GM08714 (cell line): ENCODE results near the gene ITIH5.

ENCODE experiments used
- H3K4me3 ChIP-seq: fragments of 200-500 bp; sonication (Bioruptor generic); 2 replicates; pipeline ENCODE4 v1.5.1; 2014; ENCODE audit warnings: mild to moderate bottlenecking, low read length, inconsistent platforms
- ZNF274 ChIP-seq: IDR thresholded peaks from 2 replicates; pipeline ENCODE4 v1.6.1; 2012; ENCODE audit warnings: mild to moderate bottlenecking, low read depth, low read length

ITIH5 gene

GRCh38 chr10:7525314-7526016 is 141.3 kb downstream of the ITIH5 start:
- no peak for TF ChIP-seq ZNF274
- H3K4me3 ChIP-seq: no peak overlapping the region

GRCh38 chr10:7523656-7524055 is 143.1 kb downstream of the ITIH5 start:
- TF ChIP-seq ZNF274: no peak
- H3K4me3 ChIP-seq: no peak overlapping the region

GRCh38 chr10:7520507-7521485 is 146.0 kb downstream of the ITIH5 start:
- H3K4me3 ChIP-seq: no peak overlapping the region
- no peak for TF ChIP-seq ZNF274

- TF ChIP-seq ZNF274: no peak
- H3K4me3 ChIP-seq: no peak overlapping the region
Observed at GRCh38 chr10:7519351-7519750, 147.4 kb downstream of the ITIH5 start.

GRCh38 chr10:7518693-7519092 is 148.1 kb downstream of the ITIH5 start:
- TF ChIP-seq ZNF274: no peak

GRCh38 chr10:7515439-7515838 is 151.3 kb downstream of the ITIH5 start:
- no peak overlapping the region for H3K4me3 ChIP-seq
- no peak for TF ChIP-seq ZNF274

More at GRCh38 chr10:7518693-7519092, 148.1 kb downstream of the ITIH5 start:
- H3K4me3 ChIP-seq: no peak overlapping the region

GRCh38 chr10:7513936-7514335 is 152.8 kb downstream of the ITIH5 start:
- TF ChIP-seq ZNF274: no peak
- no peak overlapping the region for H3K4me3 ChIP-seq

GRCh38 chr10:7513455-7513854 is 153.3 kb downstream of the ITIH5 start:
- no peak for TF ChIP-seq ZNF274
- H3K4me3 ChIP-seq: no peak overlapping the region

- TF ChIP-seq ZNF274: no peak
- no peak overlapping the region for H3K4me3 ChIP-seq
Observed at GRCh38 chr10:7512487-7512886, 154.3 kb downstream of the ITIH5 start.

- no peak overlapping the region for H3K4me3 ChIP-seq
- no peak for TF ChIP-seq ZNF274
Observed at GRCh38 chr10:7511612-7512011, 155.2 kb downstream of the ITIH5 start.
